Panc1 (cell line): ENCODE results near the gene THRAP3. TPM values are rescaled to one million over a fixed set of nuclear protein-coding genes. Genes with fewer than 3 reads are reported as not detected.

Source experiments
- ATAC-seq: fragments of 200-7000 bp; cut with Tn5 transposase; 2 replicates; pipeline ENCODE4 v1.9.1; 2020; ENCODE audit warnings: mild to moderate bottlenecking, moderate library complexity
- BruUV-seq: library from RNA; stranded (reverse); fragments of 400-500 nt; replicated peaks from 2 replicates; lab custom pipeline; 2021; lab: Mats Ljungman, UMichigan
- CTCF ChIA-PET: fragments of 300-600 bp; sonication (Branson Sonifier 250); formaldehyde crosslinking; loops from one replicate; lab custom pipeline; 2022; ENCODE audit warnings: antibody characterized with exemption; lab: Charles Lee
- POLR2A ChIA-PET: fragments of 300-600 bp; sonication (Branson Sonifier 250); formaldehyde crosslinking; loops from one replicate; lab custom pipeline; 2022; ENCODE audit warnings: antibody characterized with exemption; lab: Charles Lee
- DNase-seq: peaks from one replicate; pipeline ENCODE4 v3.0.0-alpha.2; 2010; ENCODE audit warnings: low read depth, low spot score
- H3K27ac ChIP-seq: 2 replicates; pipeline ENCODE4 v1.5.1; 2011; ENCODE audit warnings: mild to moderate bottlenecking, low read length, inconsistent platforms
- H3K27me3 ChIP-seq: fragments of 200-500 bp; sonication (Bioruptor generic); 2 replicates; pipeline ENCODE4 v1.6.0; 2014; ENCODE audit warnings: low read length, inconsistent platforms; ENCODE audit not compliant: control insufficient read depth, insufficient read depth
- H3K36me3 ChIP-seq: fragments of 200-500 bp; sonication (Bioruptor generic); 2 replicates; pipeline ENCODE4 v1.5.1; 2014; ENCODE audit warnings: inconsistent platforms, mild to moderate bottlenecking, low read length, moderate library complexity; ENCODE audit not compliant: control insufficient read depth, insufficient read depth
- H3K4me1 ChIP-seq: 2 replicates; pipeline ENCODE4 v1.5.1; 2011; ENCODE audit warnings: inconsistent platforms, mild to moderate bottlenecking, low read length, moderate library complexity; ENCODE audit not compliant: control insufficient read depth, insufficient read depth
- H3K4me3 ChIP-seq, 2 experiments: 2 replicates each; pipeline ENCODE4 v1.5.1; 2011 to 2012; ENCODE audit warnings: low read depth in 2 of 2, low read length in 2 of 2, mild to moderate bottlenecking in 2 of 2, inconsistent platforms in 1 of 2, moderate library complexity in 1 of 2
- H3K9me3 ChIP-seq: fragments of 200-500 bp; sonication (Bioruptor generic); 2 replicates; pipeline ENCODE4 v1.5.1; 2014; ENCODE audit warnings: low read depth, mild to moderate bottlenecking, inconsistent platforms, low read length, moderate library complexity; ENCODE audit not compliant: control insufficient read depth, insufficient read depth
- CTCF ChIP-seq: fragments of 450-650 bp; IDR thresholded peaks from 2 replicates; pipeline ENCODE4 v1.5.1; 2017; ENCODE audit warnings: mild to moderate bottlenecking
- POLR2AphosphoS5 ChIP-seq: IDR thresholded peaks from 2 replicates; pipeline ENCODE4 v1.6.1; 2012; ENCODE audit warnings: mild to moderate bottlenecking, low read depth, low read length, moderate library complexity
- REST ChIP-seq, 2 experiments: IDR thresholded peaks; 2 replicates each; pipeline ENCODE4 v1.6.1; 2011 to 2012; ENCODE audit warnings: low read depth in 2 of 2, control low read depth in 1 of 2, low read length in 1 of 2, mild to moderate bottlenecking in 1 of 2, moderate library complexity in 1 of 2; ENCODE audit not compliant: insufficient read depth in 1 of 2
- SIN3A ChIP-seq: IDR thresholded peaks from 2 replicates; pipeline ENCODE4 v1.6.1; 2012; ENCODE audit warnings: low read depth, mild to moderate bottlenecking, low read length, moderate library complexity, borderline replicate concordance; ENCODE audit not compliant: insufficient read depth
- TCF7L2 ChIP-seq: IDR thresholded peaks from 2 replicates; pipeline ENCODE4 v1.6.1; 2011; ENCODE audit warnings: mild to moderate bottlenecking, low read depth, low read length, inconsistent platforms
- in situ Hi-C: cut with HindIII; loops from 2 replicates; pipeline ENCODE4 v1.10.0; 2016; ENCODE audit warnings: low sequenced_read_pairs, low pct_unique_long_range_greater_than_20kb
- intact Hi-C: fragments of 100-400 bp; cut with micrococcal nuclease; formaldehyde crosslinking; loops from one replicate; pipeline ENCODE4 v1.10.0; 2022; ENCODE audit not compliant: unreplicated experiment
- total RNA-seq: library from RNA; stranded (reverse); gene quantifications from one replicate; pipeline ENCODE4 v1.2.1, GENCODE V29; 2021; ENCODE audit not compliant: unreplicated experiment

Gene THRAP3
- total RNA-seq, 1 experiment from 2014 or later, result 114 TPM

DNA sequence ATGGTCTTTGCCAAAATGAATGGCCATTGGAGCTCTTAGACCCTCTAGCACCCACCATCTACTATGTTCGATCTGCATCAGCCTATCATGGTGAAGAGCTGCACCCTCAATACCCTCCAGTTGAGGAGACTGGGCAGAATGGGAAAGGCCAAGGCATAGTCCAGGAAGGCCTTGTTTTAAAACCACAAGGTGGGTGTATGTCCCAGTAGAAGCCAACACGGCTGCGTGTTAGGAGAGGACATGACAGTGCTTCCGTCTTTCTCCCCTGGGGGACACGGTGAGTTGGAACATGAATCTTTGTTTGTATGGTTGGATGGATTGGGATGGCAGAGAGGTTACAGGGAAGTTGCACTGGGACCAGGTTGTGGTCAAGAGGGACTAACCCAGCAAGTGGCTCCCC lies 63.4 kb downstream of the THRAP3 start:
- no peak overlapping the region for H3K4me3 ChIP-seq
- peaks cover 62% of the 10 kb centered on the region for H3K36me3 ChIP-seq
- TF ChIP-seq REST (IDR thresholded peaks at IDR 0.05; ENCODE audit: insufficient read depth in 1 of 2, low read depth in 2 of 2, low read length in 1 of 2) (no peak), POLR2AphosphoS5 (no peak), SIN3A (no peak), CTCF (no peak), TCF7L2 (no peak)
- ChIA-PET CTCF (no interaction called here), POLR2A (interaction anchor here (0.6 to 1.2 kb wide), 2 partner anchors 11 to 68 kb away, joined by 3 to 5 read pairs; no protein-coding TSS in a partner anchor)
- in situ Hi-C loops, result no loop called here
- no peaks in the 10 kb centered on the region; the same call in 1 of the 2 replicates for H3K4me1 ChIP-seq
- no peak overlapping the region for H3K27ac ChIP-seq
- H3K9me3 ChIP-seq, result no peaks in the 10 kb centered on the region
- DNase-seq (no peak), ATAC-seq (no peak)
- intact Hi-C loops, result no loop called here
- no TSS peak for BruUV-seq
- H3K27me3 ChIP-seq, result no peaks in the 10 kb centered on the region

DNA sequence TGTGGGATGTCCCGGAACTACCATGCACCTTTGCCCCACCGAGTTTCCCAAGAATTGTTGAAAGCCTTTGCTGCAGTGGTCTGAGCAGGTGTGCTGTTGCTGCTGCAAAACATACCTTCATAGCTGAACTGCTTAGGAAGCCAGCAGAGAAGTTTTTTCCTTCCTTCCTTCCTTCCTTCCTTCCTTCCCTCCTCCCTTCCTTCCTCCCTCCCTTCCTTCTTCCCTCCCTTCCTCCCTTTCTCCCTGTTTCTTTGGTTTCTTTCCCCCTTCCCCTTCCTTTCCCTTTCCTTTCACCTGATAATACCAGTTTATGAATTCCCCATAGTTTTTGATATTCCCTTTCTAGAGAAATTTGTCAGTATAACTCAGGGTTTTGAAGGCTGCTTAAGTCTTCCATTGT lies 71.1 kb downstream of the THRAP3 start:
- H3K27ac ChIP-seq, result no peak overlapping the region
- BruUV-seq, result TSS peak; percentile 10
- ATAC-seq (no peak), DNase-seq (no peak)
- H3K27me3 ChIP-seq, result no peaks in the 10 kb centered on the region
- ChIA-PET POLR2A (interaction anchor here (0.6 kb wide), 2 partner anchors 19 to 113 kb away, joined by 5 to 6 read pairs; no protein-coding TSS in a partner anchor), CTCF (no interaction called here)
- no peaks in the 10 kb centered on the region for H3K9me3 ChIP-seq
- peaks cover 5% of the 10 kb centered on the region; the same call in 1 of the 2 replicates for H3K4me1 ChIP-seq
- TF ChIP-seq SIN3A, result no peak
- H3K36me3 ChIP-seq, result peaks cover 34% of the 10 kb centered on the region
- intact Hi-C loops, result no loop called here
- in situ Hi-C loops, result no loop called here
- no peak overlapping the region for H3K4me3 ChIP-seq

- Histone ChIP-seq H3K36me3 (peaks cover 33% of the 10 kb centered on the region), H3K4me3 (no peak overlapping the region), H3K9me3 (no peaks in the 10 kb centered on the region), H3K27ac (no peak overlapping the region), H3K27me3 (no peaks in the 10 kb centered on the region), H3K4me1 (peaks cover 6% of the 10 kb centered on the region; the same call in 1 of the 2 replicates)
- POLR2A ChIA-PET, result interaction anchor here (0.6 kb wide), 1 partner anchor 28 kb away, joined by 17 read pairs; no protein-coding TSS in a partner anchor
- TSS peak; percentile 34 for BruUV-seq
- DNase-seq, result no peak
- ATAC-seq, result no peak
- intact Hi-C loops (no loop called here), in situ Hi-C loops (no loop called here)
- TF ChIP-seq TCF7L2, result no peak
- no peak for TF ChIP-seq SIN3A
- no peak for TF ChIP-seq POLR2AphosphoS5
- no peak for TF ChIP-seq REST (IDR thresholded peaks at IDR 0.05; ENCODE audit: insufficient read depth in 1 of 2, low read depth in 2 of 2, low read length in 1 of 2)
- TF ChIP-seq CTCF, result no peak
- CTCF ChIA-PET, result no interaction called here
Observed at GRCh38 chr1:36297062-36297461, 72.8 kb downstream of the THRAP3 start.
